NB4 (cell line): ENCODE results near the gene DAPP1.
A peak's percentile ranks its signal among the peaks of the same experiment; 100 is the strongest.

Source experiments
- DNase-seq: peaks from one replicate; pipeline ENCODE4 v3.0.0; 2010; ENCODE audit warnings: low read depth
- H3K4me3 ChIP-seq: one replicate; pipeline ENCODE4 v1.5.1; 2011; ENCODE audit warnings: mild to moderate bottlenecking, low read depth, low read length, moderate library complexity
- MAX ChIP-seq: IDR thresholded peaks from 2 replicates; pipeline ENCODE4 v1.6.1; 2011; ENCODE audit warnings: low read depth, low read length
- MYC ChIP-seq: IDR thresholded peaks from 2 replicates; pipeline ENCODE4 v1.6.1; 2011; ENCODE audit warnings: low read depth, low read length
- POLR2A ChIP-seq: IDR thresholded peaks from 2 replicates; pipeline ENCODE4 v1.6.1; 2011; ENCODE audit warnings: mild to moderate bottlenecking; ENCODE audit not compliant: insufficient read length; ENCODE audit errors: extremely low read depth
- TF ChIP-seq, protein P1 (sequence below): IDR thresholded peaks from one replicate; pipeline ENCODE4 v1.5.1; 2012; ENCODE audit warnings: low read depth, low read length

Gene DAPP1

DNA sequence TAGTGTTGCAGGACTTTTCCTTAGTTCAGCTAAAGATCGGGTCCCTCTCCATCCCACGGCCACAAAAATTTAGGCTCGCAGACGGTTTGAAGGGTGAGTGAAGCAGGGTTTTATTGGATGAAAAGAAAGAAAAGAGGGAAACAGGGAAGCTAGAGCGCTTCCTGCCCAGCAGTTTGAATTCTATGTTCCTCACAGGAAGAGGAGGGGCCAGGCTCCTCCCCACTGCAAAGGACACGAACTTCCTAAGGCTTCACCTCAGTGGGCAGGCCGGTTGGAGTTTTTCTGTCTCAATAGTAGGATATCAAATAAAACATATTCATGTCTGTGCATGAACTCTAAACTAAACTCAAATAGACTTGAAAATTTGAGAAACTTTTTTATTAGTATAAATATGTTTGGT lies 27.4 kb downstream of the DAPP1 start:
- DNase-seq, result no peak
- TF ChIP-seq, protein P1, sequence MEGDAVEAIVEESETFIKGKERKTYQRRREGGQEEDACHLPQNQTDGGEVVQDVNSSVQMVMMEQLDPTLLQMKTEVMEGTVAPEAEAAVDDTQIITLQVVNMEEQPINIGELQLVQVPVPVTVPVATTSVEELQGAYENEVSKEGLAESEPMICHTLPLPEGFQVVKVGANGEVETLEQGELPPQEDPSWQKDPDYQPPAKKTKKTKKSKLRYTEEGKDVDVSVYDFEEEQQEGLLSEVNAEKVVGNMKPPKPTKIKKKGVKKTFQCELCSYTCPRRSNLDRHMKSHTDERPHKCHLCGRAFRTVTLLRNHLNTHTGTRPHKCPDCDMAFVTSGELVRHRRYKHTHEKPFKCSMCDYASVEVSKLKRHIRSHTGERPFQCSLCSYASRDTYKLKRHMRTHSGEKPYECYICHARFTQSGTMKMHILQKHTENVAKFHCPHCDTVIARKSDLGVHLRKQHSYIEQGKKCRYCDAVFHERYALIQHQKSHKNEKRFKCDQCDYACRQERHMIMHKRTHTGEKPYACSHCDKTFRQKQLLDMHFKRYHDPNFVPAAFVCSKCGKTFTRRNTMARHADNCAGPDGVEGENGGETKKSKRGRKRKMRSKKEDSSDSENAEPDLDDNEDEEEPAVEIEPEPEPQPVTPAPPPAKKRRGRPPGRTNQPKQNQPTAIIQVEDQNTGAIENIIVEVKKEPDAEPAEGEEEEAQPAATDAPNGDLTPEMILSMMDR, result no peak
- TF ChIP-seq POLR2A (no peak), MYC (no peak), MAX (no peak)
- no peak overlapping the region for H3K4me3 ChIP-seq

GRCh38 chr4:99845179-99845578 lies 28.6 kb downstream of the DAPP1 start:
- no peak for TF ChIP-seq MAX
- no peak for TF ChIP-seq MYC
- TF ChIP-seq, protein P1, result no peak
- no peak for TF ChIP-seq POLR2A
- no peak overlapping the region for H3K4me3 ChIP-seq
- DNase-seq, result no peak

- DNase-seq, result no peak
- H3K4me3 ChIP-seq, result no peak overlapping the region
- TF ChIP-seq MYC (no peak), POLR2A (no peak), MAX (no peak)
- TF ChIP-seq, protein P1, result no peak
Measured at GRCh38 chr4:99845708-99846469, 29.3 kb downstream of the DAPP1 start.

GRCh38 chr4:99846891-99847290 lies 30.3 kb downstream of the DAPP1 start:
- H3K4me3 ChIP-seq, result no peak overlapping the region
- TF ChIP-seq, protein P1, result no peak
- TF ChIP-seq POLR2A (no peak), MYC (no peak), MAX (no peak)
- no peak for DNase-seq

DNA sequence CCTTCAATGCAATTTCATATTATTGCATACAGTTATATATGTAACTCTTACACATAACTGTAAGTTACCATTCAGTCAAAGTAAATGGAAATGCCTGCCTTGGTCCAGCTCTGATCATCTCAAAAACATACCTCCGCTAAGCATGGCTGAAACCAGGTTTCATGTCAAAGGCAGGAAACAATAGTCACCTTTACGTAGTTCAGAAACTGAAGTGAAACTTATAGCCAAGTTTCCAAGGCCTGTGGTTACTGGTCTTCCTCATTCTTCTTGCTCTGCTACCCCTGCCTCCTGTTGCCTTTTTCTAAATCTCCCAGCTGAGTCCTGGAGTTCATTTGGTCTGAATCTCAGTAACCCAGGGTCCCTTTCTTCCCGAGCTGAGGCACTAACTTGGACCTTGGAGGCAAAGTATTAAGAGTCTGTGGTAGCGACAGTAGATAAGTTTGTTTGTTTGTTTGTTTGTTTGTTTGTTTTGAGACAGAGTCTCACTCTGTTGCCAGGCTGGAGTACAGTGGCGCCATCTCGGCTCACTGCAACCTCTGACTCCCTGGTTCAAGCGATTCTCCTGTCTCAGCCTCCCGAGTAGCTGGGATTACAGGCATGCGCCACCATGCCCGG lies 30.8 kb downstream of the DAPP1 start:
- DNase-seq, result peak; percentile 34
- H3K4me3 ChIP-seq, result no peak overlapping the region
- TF ChIP-seq MYC (no peak), POLR2A (no peak)

- TF ChIP-seq POLR2A, result no peak
- TF ChIP-seq, protein P1, result no peak
- no peak for TF ChIP-seq MYC
- TF ChIP-seq MAX, result no peak
- DNase-seq, result no peak
- H3K4me3 ChIP-seq, result no peak overlapping the region
Measured at GRCh38 chr4:99848591-99849001, 32.0 kb downstream of the DAPP1 start.
